Adrenal gland (tissue), 5 donors: ENCODE data around the gene TFR2.

Source experiments
- CTCF ChIP-seq, 6 experiments: fragments of 450-650 bp in 4 of 6; fragments of 200-600 bp in 2 of 6; sonication (generic) in 1 of 6; IDR thresholded peaks; 1 replicate in 5 of 6; 2 replicates in 1 of 6; pipeline versions ENCODE4 v1.5.1 to v1.8.0; 2016 to 2021; ENCODE audit warnings: antibody characterized with exemption in 6 of 6, mild to moderate bottlenecking in 2 of 6, moderate library complexity in 1 of 6
- POLR2A ChIP-seq, 2 donors: fragments of 450-650 bp; IDR thresholded peaks; one replicate each; pipeline ENCODE4 v1.6.1; 2017; ENCODE audit warnings: antibody characterized with exemption in 2 of 2, mild to moderate bottlenecking in 2 of 2, moderate library complexity in 1 of 2
- donor health status: DM: no; HTN: no; CAD: no.

- TF ChIP-seq CTCF (IDR thresholded peaks at IDR 0.05) = no peak
- TF ChIP-seq POLR2A (IDR thresholded peaks at IDR 0.05) = no peak
These were observed 37.7 kb downstream of the TFR2 start for GRCh38 chr7:100603726-100604027.
